Measurements from ENCODE around the gene HAPSTR1.

The HAPSTR1 gene

DNA sequence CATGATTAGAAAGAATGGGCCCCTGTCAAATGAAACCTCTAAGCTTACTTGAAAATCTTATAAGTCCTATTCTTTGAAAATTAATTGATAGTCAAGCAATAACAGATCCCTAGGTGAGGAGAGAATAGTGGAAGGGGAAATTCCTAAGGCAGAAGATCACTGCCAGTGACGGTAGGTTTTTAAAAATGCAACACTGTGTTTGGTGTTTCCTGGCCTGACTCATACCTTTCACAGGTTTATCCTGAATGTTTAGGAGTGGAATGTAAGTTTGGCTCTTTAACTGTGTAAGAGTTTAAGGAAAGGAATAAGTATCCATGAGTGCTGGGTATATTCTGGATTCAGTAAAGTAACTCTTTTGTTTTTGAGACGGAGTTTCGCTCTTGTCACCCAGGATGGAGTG is 23.8 kb downstream of the HAPSTR1 start:
- FAIRE-seq (no peak), DNase-seq (ENCODE audit: extremely low spot score, insufficient read length, low read depth) (no peak)

DNA sequence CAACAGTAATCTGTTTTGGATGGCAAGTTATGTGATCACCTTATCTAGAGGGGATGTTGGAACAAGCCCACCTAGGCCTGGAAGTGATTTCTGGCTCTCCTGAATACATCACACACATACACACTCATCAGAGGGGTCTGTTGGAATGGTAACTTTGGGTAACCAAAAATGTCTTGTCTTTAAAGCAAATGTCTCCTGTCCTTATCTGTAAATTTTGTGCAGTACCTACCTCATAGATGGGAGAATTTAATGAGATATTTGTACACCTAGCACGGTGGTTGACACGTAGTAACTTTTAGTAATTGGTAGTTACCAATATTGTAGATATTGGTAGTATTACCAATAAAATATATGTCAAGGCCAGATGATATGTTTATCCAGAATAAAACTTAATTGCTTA is 24.7 kb downstream of the HAPSTR1 start:
- DNase-seq (ENCODE audit: extremely low spot score, insufficient read length, low read depth) (no peak), FAIRE-seq (no peak)

DNA sequence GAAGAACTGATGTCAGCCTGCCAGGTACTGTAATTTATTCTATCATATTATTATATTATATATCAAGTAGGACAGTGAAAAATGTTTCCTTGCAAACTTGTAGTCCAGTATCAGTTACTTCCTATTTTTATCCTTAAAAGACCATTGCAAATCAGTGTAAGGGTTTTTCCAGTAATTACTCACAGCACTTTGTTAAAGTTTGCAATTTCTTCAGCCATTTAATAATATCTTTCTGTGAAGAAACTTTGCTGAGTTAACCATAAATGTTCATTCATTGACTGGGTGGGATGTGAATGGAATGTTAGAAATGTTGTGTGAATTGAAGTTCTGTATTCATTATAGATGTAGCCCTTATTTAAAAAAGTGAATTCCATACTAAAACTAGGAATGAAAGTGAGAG is 26.7 kb downstream of the HAPSTR1 start:
- no peak for DNase-seq (ENCODE audit: extremely low spot score, insufficient read length, low read depth)
- no peak for FAIRE-seq

DNA sequence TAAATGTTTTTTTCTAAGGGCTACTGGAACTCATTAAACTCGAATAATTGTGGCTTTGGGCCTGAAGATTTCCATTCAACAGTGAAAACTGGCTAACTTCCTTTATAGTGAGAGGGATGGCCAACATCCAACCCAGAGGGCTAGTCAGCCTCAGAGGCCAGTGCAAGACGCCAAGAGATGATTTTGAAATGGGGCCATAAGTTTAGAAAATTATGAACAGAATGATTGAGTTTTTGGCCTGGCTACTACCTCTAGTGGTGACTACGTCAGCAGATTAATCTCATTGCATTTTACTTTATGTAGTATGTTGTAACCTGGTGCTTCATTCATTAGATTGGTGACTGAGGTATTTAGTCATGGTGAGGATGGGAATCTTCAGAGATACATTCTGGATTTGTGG is 28.4 kb downstream of the HAPSTR1 start:
- DNase-seq (ENCODE audit: extremely low spot score, insufficient read length, low read depth), result no peak
- FAIRE-seq, result no peak

DNA sequence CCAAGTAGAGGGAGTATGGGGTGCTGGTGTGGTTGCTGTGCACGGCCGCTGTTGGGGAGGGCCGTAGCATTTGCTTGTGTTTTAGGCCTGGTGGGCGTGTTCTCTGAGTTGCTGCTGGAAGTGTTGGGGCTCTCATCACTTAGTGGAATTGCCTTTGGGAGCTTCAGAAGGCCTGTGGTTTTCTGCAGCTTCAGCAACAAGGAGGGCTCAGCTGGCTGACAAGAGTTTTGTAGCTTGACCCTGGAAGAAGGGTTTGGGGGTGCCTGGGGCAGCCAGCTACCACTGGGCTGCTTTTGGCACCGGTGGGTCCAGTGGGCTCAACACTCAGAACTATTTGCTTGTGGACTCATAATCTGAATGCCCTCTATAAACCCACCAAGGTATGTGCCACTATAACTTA is 30.9 kb downstream of the HAPSTR1 start:
- FAIRE-seq (no peak), DNase-seq (ENCODE audit: extremely low spot score, insufficient read length, low read depth) (no peak)

DNA sequence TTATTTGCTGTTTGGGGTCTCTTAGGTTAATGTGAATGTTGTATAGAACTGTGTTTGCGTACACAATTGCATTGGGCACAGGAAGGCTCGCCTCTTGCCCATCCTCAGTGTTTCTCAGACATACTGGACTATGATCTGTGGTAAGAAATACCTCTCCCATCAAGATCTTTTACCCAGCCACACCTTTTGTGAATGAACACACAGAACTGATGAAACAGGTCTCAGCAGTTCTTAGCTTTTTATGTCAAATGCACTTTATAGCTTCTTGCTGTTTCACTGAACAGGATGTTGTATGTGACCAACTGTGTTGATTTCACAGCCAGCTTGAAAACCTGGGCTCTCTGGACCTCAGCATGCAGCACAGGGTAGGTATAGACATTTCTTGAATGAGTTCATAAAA is 31.5 kb downstream of the HAPSTR1 start:
- DNase-seq (ENCODE audit: extremely low spot score, insufficient read length, low read depth) (no peak), FAIRE-seq (no peak)

DNA sequence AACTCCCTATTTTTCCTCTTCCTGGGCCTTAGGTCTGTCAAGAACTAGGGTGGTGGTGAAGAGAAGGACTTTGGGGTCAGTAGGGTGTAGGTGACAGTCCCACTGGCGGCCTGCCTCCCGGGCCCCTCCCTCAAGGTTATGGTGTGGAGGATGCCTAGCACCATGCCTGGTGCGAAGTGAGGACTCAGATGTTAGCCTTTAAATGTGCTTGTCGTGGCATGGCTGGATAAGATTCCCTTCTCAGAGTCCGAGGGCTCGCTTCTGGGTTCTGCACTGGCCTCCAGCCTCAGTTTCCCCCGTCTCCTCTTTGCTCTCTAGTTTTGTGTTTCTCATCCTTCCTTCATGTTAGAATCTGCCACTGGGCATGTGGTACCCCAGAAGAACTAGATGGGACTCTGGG is 32.0 kb downstream of the HAPSTR1 start:
- DNase-seq (ENCODE audit: extremely low spot score, insufficient read length, low read depth) (no peak), FAIRE-seq (no peak)

DNA sequence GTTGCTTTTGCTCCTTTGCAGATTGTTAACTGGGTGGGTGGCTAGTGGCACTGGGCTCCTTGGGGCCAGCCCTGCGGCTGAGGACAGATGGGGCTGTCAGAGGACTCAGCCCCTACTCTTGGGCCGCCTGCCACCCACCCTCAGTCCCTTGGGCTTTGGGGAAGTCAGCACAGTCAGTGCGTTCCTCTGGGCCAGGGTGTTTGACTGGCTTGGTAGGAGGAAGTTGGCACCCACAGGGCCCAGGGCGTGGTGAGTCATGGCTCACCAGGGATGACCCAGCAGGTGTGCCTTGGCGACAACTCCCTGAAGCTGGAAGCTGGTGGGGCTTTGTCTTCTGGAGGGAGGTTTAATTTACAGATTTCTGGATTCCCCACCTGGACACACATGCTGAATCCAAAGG is 32.4 kb downstream of the HAPSTR1 start:
- FAIRE-seq, result no peak
- DNase-seq (ENCODE audit: extremely low spot score, insufficient read length, low read depth), result no peak

DNA sequence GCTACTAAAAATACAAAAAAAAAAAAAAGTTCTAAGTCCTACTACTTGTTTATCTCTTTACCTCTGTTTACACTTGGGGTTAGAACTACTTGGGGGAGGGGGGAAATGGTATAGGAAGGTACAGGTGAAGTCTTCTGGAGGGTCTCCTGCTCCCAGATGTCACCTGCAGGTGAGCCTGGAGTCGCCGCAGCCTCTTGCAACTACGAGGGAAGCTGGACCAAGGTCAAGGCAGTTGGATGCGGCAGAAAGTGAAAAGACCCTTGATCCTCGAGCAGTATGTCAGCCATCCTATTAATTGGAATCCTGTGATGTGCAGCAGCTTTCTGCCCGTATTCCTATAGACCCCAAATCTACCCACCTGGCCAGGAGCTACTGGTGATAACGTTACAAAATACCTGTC is 33.0 kb downstream of the HAPSTR1 start:
- FAIRE-seq, result no peak
- DNase-seq (ENCODE audit: extremely low spot score, insufficient read length, low read depth), result no peak

DNA sequence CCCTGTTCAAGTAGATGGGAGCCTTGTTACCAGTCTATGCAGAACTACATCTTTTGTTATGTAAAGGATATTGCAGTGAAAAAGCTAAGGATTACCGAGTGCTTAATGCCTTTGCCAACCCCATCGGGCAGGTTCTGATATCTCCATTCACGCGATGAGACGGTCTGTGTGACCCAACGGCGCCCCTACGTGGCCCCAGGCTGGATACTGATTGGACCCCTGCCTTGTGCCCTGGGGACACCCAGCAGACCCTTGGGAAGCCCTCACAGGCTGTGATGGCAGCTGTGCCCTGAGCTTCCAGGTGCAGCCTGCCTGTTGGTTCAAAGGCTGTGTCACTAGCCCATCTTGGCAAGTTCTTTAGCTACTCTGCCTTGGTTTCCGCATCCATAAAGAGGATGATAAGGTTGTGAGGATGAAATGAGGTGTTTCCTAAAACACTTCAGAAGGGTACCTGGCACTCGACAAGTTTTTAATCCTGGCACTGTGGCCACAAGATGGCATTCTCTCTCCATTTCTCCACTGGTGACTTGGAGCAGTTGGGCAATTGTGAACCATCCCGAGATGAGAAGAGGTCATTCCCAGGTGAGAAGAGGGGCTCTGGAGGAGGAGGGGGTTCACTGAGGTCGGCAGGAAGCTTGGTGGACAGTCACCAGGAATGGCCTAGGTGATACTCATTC is 33.6 kb downstream of the HAPSTR1 start:
- DNase-seq (ENCODE audit: extremely low spot score, insufficient read length, low read depth), result no peak
- no peak for FAIRE-seq

DNA sequence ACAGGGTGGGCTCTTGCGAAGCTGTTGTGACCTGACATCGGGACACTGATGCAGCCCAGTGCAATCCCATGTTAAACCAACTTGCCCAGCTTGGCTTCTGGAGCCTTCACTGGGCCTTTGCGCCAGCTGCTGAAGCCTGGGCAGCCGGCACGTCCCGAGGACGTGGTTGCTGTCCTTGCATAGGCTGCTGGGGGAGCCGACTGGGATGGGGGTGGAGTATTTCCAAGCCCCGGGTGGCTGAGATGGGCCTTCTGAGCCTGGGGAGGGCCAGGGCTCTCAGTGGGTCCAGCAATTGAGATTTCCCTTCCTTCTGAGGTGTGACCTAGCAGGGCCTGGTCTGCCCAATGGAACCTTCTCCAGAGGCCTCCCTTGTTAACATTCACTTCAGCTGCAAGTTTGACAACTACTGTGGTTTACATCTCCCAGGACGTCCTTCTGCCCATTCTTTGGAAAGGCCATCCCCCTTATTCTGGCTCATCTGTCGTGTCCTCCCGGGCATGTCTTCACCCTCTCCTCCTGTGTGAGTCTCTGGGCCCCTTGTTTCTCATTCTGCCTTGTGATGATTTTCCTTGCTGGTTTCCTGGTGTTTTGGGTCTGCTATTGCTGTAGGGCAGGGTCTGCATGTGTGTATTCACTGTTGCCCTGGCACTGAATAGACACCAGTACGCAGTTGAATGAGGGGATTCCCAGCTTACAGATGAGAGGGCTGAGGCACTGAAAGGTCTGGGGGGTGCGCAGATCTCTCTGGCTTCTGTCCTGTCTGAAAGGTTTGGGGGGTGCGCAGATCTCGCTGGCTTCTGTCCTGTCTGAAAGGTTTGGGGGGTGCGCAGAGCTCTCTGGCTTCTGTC is 34.4 kb downstream of the HAPSTR1 start:
- no peak for FAIRE-seq
- DNase-seq (ENCODE audit: extremely low spot score, insufficient read length, low read depth), result no peak

DNA sequence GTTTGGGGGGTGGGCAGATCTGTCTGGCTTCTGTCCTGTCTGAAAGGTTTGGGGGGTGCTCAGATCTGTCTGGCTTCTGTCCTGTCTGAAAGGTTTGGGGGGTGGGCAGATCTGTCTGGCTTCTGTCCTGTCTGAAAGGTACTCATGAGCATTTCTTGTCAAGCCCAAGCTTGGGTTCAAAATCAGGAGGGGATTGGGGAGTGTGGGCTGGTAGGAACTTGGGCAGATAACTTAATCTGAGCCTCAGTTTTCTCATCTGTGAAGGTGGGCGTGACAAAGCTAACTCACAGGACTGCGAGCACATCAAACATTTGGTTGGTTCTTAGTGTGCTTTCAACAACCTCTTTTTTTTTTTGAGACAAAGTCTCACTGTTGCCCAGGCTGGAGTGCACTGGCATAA is 35.2 kb downstream of the HAPSTR1 start:
- no peak for DNase-seq (ENCODE audit: extremely low spot score, insufficient read length, low read depth)
- no peak for FAIRE-seq

DNA sequence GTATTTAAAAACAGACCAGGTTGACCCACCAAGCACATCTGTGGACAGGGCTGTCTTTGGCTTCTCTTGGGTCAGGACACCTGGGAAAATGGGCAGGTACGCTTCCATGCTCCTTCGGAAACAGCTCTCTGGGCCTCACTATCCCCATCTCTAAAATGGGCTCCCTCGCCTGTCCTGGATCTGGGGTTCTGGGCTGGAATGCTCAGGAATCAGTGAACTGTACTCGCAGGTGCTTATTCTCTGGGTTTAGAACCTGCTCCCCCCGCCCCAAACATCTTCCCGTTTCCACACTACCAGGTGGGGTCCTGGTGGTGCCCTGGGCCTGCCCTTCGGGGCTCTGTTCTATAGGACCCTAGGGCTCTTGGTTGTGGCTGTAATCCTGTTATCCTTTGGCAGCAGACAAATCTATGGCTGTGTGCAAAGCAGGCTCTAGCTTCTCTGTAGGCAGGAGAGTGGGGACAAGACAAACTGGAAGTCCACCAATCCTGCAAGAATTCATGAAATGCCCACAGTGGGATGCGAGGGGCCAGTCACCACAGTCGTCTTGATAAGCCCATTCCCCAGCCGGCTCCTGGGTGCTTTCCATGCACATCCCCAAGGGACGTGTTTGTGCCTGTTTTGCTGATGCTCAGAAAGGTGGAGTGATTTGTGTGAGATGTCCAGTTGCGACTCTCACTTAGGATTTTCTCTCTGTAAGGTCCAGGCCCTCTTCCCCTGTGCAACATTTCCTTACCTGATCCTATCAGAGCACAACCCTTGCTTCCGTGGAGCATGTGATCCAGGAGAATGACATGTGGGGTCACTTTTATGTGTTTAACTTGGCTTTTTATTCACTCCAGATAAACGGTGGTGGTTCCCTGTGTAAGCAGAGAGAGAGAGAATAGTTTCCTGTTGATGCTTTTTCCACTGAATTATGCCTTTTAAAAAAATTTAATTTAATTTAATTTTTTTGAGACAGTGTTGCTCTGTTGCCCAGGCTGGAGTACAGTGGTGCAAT is 37.2 kb downstream of the HAPSTR1 start:
- FAIRE-seq (no peak), DNase-seq (ENCODE audit: extremely low spot score, insufficient read length, low read depth) (no peak)

DNA sequence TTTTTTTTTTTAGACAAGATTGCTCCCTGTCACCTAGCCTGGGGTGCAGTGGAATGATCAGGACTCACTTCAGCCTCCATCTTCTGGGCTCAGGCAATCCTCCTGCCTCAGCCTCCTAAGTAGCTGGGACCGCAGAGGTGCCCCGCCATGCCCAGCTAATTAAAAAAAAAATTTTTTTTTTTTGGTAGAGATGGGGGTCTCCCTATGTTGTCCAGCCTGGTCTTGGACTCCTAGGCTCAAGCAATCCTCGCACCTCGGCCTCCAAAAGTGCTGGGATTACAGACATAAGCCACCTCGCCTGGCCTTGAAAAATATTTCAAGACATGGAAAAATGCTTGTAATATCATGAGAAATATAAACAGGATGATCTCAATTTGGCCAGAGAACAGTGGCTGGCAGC is 42.9 kb downstream of the HAPSTR1 start:
- FAIRE-seq (no peak), DNase-seq (ENCODE audit: extremely low spot score, insufficient read length, low read depth) (no peak)

DNA sequence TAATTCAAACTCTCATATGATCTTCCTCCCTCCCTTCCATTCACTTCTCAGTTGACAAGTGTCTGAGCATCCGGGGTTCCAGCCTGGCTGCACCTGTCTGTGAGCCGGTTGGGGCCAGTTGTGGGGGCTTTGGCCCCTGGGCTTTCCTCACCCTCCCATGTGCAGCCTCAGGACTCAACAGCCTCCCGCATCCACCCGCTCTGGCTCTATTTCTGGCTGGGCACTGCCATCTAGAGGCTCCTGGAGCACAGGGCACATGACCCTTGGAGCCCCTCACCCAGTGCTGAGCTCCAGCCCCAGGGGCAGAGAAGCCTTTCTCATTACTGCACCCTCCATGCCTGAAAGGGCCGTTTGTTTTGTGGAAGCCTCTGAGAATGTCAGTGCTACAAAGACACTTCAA is 43.3 kb downstream of the HAPSTR1 start:
- FAIRE-seq (peak; percentile 73), DNase-seq (ENCODE audit: extremely low spot score, insufficient read length, low read depth) (peak; percentile 47)

DNA sequence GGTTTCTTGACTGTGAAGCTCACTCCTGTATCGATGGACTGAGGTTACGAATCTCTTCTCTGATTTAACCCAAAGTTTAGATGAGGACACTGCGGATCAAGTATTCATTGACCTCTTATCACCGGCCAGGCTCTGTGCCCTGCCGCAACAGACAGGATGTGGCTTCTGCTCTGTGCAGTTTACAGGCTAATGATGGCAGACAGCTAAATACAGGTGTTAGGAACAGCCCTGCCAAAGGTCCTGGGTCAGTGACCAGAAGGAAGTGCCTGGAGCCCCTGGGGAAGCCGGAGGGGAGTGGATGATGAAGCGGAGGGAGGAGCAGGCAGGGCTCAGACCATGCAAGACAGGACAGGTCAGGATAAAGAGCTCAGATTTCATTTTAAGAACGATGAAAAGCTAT is 44.4 kb downstream of the HAPSTR1 start:
- peak; percentile 86 for FAIRE-seq

DNA sequence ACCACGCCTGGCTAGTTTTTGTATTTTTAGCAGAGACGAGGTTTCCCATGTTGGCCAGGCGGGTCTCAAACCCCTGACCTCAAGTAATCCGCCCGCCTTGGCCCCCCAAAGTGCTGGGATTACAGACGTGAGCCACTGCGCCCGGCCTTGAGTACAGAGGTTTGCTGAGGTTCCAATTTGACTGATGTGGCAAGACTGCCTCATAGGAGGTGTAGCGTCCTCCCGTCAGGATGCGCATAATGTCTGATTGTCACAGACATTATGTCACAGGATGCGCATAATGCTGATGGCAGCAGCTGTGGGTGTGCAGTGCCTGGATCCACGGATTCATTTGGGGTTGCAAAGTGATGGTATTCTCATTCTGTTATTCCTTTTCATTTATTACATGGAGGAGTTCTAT is 45.2 kb downstream of the HAPSTR1 start:
- no peak for DNase-seq (ENCODE audit: extremely low spot score, insufficient read length, low read depth)
- FAIRE-seq, result no peak

More for the DNA sequence above, 44.4 kb downstream of the HAPSTR1 start:
- no peak for DNase-seq (ENCODE audit: extremely low spot score, insufficient read length, low read depth)

DNA sequence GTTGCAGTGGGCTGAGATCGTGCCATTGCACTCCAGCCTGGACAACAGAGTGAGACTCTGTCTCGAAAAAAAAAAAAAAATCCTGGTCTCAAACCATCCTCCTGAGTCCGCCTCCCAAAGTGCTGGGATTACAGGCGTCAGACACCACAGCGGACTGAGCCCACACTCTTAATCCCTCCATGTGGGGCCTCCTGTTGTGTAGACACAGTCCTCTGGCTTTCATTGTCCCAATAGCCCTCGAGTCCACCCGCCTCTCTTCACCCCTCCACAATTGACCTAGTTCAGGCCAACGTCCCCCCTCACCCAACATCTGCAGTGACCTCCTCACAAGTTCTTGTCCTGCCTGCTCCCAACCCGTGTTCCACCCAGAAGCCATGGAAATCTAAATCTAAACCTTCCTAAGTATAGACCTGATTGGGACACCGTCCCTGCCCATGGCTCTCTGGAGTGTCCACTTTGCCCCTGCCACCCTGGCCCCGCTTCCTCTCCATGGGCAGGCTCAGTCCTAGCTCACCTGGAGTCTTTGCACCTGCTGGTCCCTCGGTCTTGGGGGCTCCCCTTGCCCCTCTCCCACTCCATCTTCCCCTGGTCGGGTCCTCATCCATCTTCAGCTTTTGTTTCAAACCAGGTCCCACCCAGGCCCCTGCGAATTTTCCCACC is 46.7 kb downstream of the HAPSTR1 start:
- FAIRE-seq (no peak), DNase-seq (ENCODE audit: extremely low spot score, insufficient read length, low read depth) (no peak)

DNA sequence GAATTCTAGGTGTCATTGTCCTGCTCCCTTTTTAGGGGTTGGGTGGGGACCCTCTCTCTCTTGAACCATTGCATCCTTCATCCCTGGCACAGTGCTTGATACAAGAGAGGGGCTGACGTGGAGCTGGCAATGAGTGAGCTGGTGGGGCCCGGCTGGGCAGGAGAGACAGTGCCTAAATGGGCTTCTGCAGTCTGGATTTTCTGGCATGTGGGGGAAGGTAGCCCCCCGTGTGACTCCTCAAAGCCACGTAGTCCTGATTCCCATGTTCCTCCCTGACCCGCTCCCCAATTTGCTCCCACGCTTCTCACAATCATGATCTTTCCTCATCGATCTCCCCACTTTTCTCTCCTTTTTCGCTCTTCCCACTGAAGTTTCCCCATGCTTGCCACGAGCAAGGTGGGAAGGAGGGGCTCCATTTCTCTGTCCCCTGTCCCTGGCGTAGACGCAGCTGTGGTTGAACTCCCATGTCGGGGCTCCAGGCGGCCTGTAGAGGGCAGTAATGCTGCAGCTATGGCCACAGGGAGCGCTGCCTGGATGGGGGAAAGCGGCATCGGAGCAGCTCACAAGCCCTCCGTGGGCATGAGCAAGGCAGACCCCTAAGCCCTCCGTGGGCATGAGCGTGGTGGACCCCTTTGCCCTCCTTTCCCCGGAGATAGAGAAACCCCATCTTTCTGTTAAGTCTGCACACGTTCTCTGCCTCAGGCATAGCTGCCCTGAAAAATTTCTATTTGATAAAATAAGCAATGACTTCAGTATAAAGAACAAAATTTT is 47.5 kb downstream of the HAPSTR1 start:
- FAIRE-seq (peak; percentile 49), DNase-seq (ENCODE audit: extremely low spot score, insufficient read length, low read depth) (no peak)

Data from GM18507 (cell line).